HPDE6-E6E7 (cell line): Measurements from ENCODE around the gene SNAPC1.
"Not testable (repeated sequence)": the region's sequence is repeated elsewhere in the genome, so short reads cannot be mapped to it uniquely, and the experiment has no call there.

ENCODE experiments used
- DNase-seq: peaks from one replicate; pipeline ENCODE4 v3.0.0; 2011; ENCODE audit warnings: missing footprints; ENCODE audit errors: extremely low spot score

Gene SNAPC1

GRCh38 chr14:61761959-61762786 is at the start of gene SNAPC1:
SNAPC1 (plus strand) TSS chr14:61762420; CDS start chr14:61762461, 41 bp downstream.
- DNase-seq: peak; percentile 98

- DNase-seq: no peak
Measured at GRCh38 chr14:61713724-61714437, 48.3 kb upstream of the SNAPC1 start.

- DNase-seq: no peak
Measured at GRCh38 chr14:61716956-61717355, 45.3 kb upstream of the SNAPC1 start.

- DNase-seq: no peak
Measured at GRCh38 chr14:61718039-61718438, 44.2 kb upstream of the SNAPC1 start.

GRCh38 chr14:61719344-61720293 is 42.6 kb upstream of the SNAPC1 start:
- no peak for DNase-seq

GRCh38 chr14:61720294-61720661 is 41.9 kb upstream of the SNAPC1 start:
- DNase-seq: no peak

- DNase-seq: no peak
Measured at GRCh38 chr14:61720741-61721140, 41.5 kb upstream of the SNAPC1 start.

- no peak for DNase-seq
Measured at GRCh38 chr14:61724133-61724532, 38.1 kb upstream of the SNAPC1 start.

- DNase-seq: no peak
Measured at GRCh38 chr14:61726778-61727658, 35.2 kb upstream of the SNAPC1 start.

- no peak for DNase-seq
Measured at GRCh38 chr14:61730756-61731373, 31.4 kb upstream of the SNAPC1 start.

GRCh38 chr14:61733972-61734371 is 28.2 kb upstream of the SNAPC1 start:
- no peak for DNase-seq

GRCh38 chr14:61736751-61737150 is 25.5 kb upstream of the SNAPC1 start:
- DNase-seq: no peak

- DNase-seq: no peak
Measured at GRCh38 chr14:61737915-61738314, 24.3 kb upstream of the SNAPC1 start.

- DNase-seq: no peak
Measured at GRCh38 chr14:61739133-61739532, 23.1 kb upstream of the SNAPC1 start.

GRCh38 chr14:61742371-61742770 is 19.8 kb upstream of the SNAPC1 start:
- no peak for DNase-seq

GRCh38 chr14:61744238-61744637 is 18.0 kb upstream of the SNAPC1 start:
- no peak for DNase-seq

- not testable (repeated sequence) for DNase-seq
Measured at GRCh38 chr14:61746346-61746745, 15.9 kb upstream of the SNAPC1 start.

- no peak for DNase-seq
Measured at GRCh38 chr14:61746881-61747280, 15.3 kb upstream of the SNAPC1 start.

- no peak for DNase-seq
Measured at GRCh38 chr14:61747342-61747741, 14.9 kb upstream of the SNAPC1 start.

- no peak for DNase-seq
Measured at GRCh38 chr14:61749264-61749663, 13.0 kb upstream of the SNAPC1 start.

- DNase-seq: no peak
Measured at GRCh38 chr14:61749867-61750266, 12.4 kb upstream of the SNAPC1 start.
